Cerebellar nuclear complex (tissue), 1 donor: ENCODE measurements around the gene MRC2.

Experiments used
- DNase-seq, 2 experiments: peaks; one replicate each; lab custom pipeline; 2025; lab: John Stamatoyannopoulos, UW

MRC2 gene

DNA sequence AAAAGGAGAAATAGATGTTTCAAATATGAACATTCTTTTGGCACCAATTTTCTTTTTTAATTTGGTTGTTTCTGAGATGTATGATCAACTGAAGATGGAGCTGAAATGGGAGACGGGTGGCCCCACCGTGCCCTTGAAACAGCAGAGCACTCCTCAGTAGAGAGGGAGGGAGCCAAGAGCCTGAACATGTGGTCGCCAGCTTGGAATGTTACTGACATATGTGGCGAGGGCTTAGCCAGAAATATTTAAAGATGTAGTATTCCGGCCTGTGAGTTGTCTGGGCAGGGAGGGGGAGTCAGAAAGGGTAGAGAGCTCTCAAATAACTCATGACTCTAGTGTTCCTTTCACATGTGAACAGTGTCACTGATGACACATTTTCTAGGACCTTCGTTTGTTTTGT lies 13.3 kb upstream of the MRC2 start:
- no peak for DNase-seq

DNA sequence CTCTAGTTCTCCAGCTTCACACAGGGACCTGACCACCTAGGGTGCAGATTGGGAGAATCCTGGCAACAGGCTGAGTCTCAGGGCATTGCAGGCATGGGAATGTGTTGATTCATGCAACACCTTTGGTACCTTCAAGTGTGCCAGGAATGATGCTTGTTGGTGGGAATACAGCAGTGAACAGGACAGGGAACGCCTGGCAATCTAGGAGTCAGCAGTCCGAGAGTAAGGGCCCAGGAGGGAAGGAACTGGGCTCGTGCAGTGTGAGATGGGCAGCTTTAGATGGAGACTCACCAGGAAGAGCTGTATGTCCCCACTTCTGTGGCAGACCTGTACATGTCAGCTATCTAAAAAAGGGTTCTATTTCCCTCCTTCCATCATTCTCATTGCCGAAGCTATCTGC lies 12.0 kb upstream of the MRC2 start:
- DNase-seq, result no peak

DNA sequence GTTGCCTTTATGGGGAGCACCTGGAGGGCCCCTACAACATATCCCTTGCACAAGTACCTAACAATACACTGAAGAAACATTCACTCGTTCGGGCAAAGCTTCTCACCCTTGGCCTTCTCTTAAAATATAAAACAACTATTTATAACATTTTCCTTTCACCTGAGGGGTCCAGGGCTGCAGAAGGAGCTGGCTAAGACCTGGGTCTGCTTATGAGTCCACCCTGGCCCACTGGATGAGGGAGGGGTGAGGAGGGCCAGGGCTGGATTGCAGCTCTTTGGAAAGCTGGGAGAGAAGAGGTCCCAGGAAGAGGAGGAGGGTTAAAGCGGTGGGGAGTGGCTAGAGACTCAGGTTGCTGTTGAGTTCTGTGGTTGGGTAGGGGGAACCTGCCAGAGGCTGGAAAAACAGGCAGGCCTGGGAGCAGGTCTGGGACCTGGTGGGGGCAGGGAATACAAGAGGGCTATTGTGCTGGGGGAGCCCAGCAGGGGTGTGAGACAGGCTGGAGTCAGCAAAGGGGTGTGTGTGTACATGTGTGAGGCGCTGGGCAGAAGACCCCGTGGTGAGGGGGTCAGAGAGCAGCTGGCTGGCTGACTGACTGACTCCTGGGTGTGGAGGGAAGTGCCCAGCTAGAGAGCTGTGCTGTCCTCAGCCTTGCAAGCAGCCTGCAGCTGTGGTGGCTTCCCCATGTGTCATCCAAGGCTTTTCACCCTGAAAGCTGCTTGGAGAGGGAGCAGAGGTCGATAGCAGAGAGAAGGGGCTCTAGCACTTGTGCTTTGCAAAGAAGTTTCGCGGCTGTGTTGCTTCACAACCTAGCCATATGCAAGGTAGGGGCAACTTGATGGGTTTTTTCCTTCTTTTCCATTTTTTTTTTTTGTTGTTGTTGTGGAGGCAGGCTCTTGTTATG lies 10.2 kb upstream of the MRC2 start:
- DNase-seq, result no peak

DNA sequence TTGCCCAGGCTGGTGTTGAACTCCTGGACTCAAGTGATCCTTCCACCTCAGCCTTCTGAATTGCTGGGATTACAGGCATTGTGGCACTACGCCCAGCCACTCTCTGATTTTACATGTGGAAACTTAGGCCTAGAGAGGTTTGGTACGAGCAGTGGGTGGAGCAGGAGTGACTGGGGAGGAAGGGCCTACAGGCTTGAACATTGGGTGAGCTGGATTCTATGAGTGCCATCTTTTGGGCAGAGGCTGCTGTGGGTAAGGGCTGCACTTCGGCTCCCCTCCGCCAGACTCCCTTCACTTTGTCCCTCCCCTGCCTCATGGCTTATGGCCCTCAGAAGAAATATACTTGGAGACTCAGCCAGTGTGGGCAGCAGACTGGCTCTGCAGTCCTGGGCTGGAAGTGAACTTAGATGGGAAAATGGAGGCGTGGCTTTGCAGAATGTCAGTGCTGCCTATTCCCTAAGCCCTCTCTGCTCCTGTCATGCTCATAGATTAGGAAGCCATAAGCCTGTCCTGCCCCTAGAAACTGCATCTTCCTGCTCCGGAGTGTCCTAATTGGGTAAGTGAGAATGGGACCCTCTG lies 9.5 kb upstream of the MRC2 start:
- no peak for DNase-seq

DNA sequence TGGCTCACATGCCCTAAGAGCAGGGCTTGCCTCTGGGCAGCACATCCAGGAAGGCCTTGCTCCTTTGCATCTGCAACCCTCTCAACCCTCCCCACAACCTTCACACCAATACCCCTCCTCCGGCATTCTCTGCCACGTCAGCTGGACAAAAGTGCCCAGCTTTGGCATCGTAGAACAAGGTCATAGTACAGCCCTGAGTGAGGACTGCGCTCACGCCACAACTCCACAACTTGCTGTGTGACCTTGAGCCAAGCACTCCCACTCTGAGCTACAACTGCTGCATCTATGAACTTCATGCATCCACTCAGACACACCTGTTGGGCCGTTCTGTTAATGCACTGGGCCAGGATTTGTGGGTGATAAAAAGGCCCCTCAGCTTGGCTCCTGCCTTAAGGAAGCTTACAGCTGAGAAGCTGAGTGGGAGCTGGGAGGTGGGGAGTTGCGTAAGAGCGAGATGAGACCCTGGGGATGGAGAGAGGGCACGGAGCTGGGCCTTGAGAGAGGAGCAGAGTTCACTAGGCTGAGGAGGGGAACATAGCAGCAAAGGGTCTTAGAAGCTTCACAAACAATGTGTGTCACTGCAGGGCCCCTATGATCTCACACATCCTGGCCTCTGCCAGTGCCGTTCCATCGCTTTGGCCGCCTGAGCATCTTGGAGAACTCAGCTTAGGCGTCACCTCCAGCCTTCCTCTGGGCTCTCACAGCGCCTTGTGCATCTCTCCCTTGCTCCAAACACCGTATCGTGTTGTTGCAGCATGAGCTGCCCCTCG lies 8.6 kb upstream of the MRC2 start:
- no peak for DNase-seq

DNA sequence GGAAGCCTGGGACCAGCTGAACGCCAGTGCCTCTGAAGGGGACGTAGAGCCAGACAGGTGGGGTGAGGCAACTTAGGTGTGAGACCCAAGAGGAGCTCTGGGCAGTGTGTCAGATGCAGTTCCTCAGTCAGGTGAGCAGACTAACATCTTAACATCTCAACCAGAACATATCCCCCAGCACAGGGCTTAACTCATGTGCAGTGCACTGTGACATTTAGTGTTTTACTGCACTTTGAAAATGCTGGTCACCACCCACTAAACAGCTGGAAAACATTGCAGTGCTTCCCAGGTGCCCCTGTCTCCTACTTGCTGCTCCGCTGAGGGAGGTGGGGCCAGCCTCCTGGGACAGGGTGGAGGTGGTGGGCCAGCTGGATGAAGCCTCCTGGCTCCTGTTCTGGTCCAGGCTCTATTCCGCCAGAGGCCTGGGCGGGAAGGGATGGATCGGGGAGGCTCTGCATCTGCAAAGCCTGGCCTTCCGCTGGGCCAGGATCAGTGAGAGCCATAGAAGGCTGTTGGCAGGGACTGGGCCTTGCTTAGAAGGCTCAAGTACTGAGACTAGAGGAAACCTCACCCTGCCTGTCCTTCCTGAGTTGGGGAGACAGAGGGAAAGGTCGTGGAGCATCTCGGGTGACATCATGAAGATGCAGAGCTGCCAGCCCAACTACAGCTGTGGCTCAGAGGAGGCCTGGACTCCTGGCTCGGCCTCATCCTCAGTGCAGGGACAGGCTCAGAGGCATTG lies 7.9 kb upstream of the MRC2 start:
- DNase-seq, result no peak

DNA sequence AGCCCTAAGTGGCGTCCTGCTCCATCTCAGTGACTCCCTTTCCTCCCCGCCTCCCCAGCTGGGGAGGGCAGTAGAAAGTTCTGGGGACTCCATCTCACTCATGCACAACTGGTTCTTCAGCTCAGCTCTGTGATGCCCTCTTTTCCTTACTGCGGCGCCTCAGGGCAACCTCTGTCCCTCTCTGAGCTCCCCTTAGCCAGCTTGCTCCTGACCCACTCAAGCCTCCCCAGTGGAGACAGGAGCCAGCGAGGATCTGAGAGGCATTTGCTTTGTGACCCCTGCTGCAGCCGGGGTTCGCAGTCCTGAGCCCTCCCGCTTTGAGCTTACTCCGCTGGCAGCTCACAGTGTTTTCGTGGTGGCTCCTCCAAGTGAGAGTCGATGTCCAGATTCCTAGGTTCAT lies 6.2 kb upstream of the MRC2 start:
- DNase-seq, result no peak

DNA sequence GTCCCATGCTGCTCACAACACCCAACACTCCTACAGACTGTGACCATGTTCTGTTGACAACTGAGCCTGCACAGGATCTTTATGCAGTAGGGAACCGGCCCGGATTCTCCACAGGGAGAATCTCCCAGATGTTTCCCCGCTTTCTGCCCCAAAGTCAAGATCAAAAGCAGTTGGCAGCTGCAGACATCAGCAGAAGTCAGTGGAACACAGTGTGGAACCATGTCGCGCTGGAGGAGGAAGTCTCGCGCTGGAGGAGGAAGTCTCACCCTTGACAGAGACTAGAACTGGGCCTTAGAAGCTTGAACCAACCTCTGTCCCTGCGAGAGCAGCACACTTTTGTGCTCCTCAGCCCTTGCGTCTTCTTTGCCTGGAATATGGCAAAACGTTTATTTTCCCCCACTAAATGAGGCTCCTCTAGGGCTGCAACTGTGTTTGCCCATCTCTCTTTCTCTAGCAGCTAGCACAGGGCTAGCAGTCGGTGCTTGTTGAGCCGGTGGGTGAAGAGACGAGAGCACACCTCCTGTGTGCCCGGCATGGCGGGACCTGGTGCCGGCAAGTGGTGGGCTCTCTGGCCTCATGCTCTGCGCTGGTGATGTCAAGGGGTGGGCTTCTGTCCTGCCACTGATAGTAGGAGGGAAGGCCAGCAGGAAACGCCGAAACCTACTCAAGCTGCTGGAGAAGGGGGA lies 2.1 kb upstream of the MRC2 start:
- no peak for DNase-seq

DNA sequence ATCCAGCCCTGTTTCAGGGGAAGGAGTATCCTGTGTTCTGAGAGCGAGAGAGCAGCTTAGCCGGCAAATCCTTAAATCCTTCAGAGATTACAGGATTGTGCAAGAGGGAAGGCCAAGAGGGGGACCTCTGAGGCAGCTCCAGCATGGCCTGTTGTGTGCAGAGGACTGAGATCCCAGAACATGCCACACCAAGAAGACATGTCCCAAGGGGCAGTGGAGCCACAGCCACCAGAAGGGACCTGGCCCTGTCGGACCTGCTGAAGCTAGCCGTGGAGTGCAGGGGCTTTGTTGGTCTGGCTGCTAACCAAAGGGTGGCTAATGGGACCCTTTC lies 1.6 kb upstream of the MRC2 start:
- no peak for DNase-seq

DNA sequence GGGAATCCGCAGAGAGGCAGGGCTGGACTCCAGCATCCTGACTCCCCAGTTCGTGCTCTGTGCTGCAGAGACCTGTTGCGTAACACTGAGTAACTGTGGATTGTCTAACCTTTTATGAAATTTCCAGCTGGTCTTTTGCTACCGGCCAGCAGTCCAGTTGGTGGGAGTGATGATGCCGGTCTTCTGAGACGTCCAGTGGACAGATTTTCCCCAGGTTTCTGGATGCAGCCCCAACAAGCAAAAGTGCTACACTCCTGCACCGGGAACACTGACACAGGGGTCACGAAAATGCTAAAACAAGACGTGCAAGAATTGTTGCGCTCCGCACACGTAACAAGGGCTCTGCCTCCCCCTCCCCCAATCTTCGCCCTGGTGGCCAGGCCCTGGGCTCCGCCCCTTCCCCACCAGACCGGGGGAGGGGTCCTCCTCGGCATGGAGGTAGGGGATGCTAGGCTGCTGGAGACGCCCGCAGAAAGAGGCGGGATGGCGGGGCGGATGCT lies 701 bp upstream of the MRC2 start:
- no peak for DNase-seq

DNA sequence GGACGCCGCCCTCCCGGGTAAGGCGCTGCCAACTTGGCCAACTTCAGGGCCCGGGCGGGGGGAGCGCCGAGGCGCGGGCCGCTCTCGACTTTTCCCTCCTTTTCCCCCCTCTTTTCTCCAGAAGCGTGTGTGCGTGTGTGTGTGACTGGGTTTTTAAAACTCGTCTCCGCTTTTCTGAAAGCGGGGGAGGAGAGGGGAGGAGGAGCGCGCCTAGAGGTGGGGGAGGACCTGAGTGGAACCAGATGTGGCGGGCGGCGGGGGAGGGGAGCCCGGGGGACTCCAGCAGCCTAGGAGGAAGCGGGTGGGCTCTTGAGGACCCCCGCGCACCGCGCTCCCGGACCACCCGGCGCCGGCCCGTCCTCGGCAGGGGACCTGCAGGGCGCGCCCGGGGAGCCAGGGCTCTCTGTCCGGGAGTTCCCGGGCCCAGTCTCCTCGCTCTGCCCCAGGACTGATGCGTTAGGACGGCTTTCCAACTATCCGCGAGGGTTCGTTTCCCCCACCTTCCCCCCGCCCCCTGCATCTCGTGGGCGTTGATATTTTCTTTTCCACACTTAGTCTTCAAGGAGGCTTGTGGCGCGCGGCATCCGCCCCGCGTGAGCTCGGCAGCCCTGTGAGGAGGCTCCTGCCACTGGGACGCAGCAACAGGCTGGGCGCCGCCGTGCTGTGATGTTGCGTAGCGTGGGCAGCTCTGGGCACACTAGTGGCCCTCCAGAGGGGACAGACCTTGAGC lies 599 bp downstream of the MRC2 start:
- DNase-seq, result no peak

DNA sequence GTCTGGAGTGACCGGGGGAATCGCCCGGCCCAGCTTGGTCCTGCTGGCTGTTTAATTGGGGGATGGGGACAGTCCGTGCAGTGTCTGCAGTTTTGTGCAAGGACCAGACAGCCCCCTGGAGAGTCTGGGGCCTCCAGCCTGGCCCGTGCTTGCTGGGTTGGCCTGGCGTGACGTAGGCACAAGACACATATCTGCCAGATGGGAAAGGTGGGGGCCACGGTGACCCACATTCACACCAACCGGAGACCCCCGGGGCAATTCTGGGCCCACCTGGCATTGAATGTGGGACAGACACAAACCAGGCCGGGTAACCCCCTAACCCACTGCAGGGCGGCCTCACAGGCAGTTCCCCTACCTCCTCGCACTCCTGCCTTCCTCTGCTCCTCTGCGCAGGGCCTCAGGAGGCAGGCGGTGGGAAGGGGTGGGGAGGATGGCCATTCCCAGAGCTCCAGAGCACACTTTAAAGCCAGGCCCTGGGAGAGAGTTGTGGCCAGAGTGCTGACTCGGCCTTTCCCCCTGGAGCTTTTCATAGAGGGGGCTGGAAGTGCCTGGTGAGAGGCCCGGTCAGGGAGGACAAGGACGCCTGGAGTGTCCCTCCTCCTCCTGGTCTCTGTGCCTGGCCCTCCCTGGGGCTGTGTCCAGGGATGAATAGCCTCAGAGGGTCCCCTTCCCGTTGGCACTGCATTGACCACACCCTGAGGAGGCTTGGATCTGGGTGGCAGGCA lies 1.5 kb downstream of the MRC2 start:
- no peak for DNase-seq

DNA sequence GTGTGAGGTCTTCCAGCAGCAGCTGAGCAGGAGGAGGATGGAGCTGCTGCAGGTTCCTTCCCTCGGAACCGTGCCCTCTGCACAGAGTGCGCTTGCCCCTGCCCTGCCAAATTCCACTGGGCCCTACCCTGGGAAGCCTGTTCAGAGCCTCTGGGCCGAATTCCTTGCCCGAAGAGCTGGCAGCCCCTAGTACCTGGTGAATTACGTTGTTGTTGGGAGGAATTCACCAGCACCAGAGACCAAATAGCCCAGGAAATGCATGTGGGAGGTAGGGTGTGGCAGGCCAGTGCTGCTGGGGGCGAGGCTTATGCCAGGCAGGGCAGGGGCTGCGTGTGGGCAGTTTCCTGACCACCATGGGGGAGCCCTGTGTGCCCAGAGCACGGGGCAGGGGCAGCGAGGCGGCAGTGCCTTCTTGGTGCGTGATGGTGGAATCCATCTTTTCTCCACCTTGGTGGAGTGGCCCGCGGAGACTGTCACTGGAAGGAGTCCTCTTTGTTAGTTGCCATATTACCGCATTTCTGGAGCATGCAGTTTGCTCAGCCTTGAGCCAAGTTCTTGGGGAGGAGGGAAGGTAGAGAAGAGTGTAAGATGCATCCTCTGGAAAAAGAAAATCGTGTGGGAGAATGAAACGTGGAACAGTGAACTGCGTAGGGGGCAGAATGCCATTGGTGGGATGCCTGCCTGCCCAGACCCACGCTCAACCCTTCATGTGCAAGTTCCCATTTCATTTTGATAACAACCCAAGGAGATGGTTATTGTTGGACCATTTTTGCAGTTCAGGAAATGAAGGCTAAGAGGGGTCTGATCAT lies 2.3 kb downstream of the MRC2 start:
- DNase-seq, result no peak

DNA sequence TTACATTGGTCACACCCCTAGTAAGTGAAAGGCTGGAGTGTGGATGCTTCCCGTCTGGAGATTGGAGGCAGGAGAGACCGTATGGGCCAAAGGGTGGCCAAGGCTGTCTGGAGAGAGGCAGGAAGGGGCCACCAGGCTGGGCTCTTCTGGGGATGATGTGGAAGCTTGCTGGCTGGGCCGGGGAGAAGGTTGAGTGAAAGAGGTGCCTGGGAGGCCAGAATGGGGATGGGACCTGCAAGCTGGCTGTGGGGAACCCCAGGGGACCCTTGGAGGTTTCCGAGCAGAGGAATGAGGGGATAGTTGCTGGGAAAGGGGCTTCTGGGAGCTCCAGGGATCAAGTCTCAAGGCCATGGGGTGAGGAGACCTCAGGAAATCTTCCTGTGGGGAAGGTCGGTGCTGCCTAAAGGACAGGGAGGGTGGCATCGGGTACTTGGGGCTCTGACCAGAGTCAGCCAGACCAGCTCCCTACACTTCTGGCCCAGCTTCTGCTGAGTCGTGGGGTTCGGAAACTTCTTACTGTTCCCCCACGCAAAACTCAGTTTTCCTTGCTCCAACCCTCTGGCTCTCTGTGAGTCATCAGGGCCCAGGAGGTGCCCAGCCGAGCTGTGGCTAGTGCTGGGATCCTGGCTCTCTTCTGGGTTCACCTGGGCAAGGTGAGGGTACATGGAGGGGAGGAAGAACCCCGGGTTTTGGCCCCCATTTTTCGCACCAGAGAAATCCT lies 3.1 kb downstream of the MRC2 start:
- no peak for DNase-seq

DNA sequence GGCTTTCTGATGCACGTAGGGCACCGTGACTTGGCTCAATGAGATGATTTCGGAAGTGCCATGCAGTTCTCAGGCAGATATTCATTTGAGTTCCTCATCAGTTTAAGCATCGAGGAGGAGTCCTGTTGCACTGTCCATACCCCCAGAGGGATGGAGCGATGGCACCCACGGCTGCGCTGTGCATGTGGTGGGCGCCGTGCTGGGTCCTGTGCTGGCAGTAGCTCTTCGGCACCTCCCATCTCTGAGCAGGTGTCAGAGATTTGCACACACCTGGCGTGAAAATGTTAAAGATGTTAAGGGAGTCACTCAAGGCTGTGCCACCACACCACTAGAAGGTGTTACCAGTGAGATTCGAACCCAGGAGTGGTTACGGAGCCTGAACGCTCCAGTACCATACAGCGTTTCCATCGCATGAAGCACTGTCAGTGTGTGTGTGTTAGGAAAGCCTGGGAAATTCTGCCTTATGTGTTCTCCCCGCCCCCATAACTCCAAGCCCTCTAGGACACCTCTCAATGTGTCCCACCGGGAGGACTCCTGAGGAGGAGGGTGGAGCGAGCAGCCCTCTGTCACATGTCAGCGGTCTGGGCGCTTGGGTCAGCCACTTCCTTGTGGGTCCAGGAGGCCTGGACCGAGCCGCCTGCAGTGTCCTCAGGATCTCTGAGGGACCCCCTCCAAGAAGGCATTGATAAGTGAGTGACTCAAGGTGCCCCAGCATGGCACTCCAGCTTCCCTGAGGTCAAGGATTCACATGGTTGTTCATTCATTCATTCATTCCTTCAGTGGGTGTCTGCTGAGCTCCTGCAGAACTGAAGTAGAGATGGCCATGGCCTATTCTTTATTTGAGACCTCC lies 3.8 kb downstream of the MRC2 start:
- DNase-seq, result no peak

DNA sequence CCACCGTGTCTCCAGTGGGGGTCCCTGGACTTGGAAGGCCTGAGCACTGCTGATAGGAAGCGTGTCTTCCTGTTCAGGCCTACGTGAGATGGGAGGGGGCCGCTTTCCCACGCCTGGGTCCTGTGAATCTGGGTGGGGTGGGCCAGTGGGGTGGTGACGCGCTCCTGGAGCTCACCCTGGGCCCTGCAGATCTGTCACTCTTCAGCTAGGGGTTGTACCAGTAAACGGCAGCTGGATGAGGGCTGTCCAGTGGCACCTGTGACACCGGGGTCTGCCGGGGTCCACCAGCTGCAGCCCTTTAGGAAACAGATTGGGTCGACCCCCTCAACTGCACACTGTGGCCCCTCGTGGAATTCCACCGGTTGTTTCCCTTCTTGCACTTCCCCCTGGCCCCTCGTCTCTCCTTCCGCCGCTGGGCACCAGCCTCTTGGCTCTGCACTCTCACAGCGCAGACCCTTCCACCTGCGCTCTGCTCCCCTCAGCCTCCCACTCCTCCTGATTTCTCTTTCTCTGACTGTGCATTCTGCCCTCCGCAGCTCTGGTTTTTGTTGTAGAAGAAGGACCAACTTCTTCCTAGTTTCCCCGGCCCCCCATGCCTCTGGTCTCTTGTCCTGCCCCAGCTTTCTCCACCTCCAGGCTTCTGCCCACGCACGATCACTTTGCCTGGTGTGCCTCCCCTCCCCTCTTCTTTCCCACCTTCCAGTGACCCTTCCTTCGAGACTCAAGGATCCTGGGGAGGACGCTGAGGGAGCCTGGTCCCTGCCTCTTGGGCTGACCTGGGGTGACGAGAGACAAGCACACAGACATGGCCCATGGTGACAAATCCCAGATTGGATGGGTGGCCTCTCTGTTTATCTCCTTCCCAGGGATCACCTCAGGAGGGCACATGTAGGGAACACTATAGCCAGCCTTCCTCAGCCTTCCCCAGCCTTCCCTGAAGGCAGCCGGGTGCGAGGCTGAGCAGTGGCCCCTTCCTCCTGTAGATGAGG lies 4.8 kb downstream of the MRC2 start:
- DNase-seq, result no peak

DNA sequence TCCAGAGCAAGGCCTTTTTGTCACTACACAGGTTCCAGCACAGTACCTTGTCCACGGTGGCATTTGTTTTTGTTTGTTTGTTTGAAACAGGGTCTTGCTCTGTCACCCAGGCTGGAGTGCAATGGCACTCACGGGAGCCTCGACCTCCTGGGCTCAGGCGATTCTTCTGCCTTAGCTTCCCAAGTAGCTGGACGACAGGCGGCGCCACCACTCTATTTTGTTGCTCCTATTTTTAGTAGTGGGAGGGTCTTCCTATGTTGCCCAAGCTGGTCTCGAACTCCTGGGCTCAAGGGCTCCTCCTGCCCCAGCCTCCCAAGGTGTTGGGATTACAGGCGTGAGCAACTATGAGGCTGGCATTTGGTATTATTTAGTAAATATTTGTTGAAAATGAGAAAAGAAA lies 10.3 kb downstream of the MRC2 start:
- no peak for DNase-seq
